Left hindlimb (tissue), 1 donor: ENCODE results near the gene BCL2.

Experiments used
- DNase-seq: peaks from one replicate; pipeline ENCODE4 v3.0.0-alpha.2; 2018

The BCL2 gene

DNA sequence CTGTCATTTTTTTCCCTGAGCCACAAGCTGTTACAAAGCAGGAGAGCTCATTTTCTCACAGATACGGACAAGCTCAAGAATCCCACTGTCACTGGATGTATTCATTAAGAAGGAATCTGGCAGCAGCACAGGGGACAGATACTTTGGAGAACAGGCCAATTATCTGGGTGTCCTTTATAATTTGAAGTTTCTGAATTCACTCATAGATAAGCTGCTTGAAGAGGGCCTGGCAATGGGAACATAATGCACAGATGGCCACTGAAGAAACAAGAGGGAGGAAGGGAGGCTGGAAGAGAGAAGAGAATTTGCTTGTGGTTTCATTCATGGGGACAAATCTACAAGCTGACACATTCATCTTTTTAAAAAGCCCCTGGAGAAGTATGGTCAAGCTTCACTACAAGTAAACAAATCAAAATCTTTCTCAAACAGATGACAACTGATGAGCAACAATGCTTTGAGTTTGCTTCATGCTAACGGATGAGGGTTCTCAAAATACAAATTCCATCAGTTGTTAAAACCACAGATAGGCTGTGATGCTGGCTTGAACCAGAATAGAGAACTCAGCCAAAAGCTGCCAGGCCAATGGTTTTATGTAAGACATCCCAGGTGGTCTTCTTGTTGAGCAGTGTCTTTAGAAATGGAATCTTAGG lies 11.9 kb downstream of the BCL2 start:
- no peak for DNase-seq

DNA sequence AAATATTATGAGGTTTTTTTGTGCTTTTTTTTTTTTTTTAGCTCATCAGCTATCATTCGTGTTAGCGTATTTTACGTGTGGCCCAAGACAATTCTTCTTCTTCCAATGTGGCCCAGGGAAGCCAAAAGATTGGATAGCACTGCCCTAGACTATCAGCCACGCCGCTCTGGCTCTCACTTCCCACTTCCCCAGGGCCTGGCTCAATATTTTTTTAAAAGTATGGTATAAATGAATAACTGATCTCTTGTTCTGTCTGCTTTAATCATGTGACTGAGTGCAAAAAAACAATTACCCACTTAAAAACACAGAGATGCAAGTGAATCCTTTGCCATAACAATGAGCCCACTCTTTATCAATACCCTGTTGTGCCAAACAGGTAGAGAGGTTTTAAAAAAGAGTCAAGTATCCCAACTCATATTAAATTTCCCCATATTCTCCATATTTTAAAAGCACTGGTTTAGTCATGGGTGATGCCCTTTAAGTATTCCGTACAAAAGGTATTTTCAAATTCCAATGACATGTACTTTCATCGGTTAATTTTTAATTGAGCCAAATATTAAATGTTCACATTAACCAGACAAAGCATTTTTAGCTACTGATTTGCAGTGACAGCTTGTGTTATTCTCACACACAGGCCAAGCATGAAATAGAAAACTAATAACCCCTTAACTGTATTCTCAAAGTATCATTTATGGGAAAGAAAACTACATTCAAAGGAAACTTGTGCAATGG lies 12.6 kb downstream of the BCL2 start:
- no peak for DNase-seq

DNA sequence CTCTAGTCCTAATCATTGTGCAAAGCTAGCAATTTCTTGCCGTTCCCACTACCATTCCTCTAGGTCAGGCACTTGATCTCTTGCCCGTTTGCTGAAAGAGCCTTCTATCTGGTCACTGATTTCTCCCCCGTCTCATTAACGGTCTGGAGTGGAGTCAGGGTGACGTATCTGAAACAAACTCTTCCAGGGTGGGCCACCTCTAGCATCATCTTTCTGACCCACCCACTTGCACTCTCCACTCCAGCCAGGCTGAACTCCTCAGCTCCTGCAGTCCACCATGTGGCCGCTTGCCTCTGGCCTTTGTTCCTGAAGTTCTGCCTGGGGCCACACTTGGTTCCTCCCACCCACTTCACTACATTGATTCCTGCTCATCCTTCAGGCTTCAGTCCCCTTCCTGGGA lies 13.3 kb downstream of the BCL2 start:
- no peak for DNase-seq

DNA sequence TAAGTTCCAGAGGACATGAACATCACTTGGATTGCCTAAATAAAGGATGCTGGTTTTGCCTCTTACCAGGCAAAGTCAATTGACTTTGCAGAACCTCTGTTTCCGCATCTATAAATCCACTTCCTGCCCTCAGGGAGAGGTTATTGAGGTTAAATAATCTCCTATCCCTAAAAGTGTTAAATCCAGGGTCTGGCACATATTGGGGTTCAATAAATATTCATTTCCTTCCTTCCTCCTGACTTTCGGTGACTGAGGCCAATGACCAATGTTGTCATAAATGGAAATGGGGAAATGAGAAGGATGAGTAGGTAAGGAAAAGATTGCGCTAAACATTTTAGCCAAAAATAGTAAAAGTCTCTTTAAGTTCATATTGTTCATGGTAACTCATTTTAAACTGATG lies 16.0 kb downstream of the BCL2 start:
- no peak for DNase-seq

DNA sequence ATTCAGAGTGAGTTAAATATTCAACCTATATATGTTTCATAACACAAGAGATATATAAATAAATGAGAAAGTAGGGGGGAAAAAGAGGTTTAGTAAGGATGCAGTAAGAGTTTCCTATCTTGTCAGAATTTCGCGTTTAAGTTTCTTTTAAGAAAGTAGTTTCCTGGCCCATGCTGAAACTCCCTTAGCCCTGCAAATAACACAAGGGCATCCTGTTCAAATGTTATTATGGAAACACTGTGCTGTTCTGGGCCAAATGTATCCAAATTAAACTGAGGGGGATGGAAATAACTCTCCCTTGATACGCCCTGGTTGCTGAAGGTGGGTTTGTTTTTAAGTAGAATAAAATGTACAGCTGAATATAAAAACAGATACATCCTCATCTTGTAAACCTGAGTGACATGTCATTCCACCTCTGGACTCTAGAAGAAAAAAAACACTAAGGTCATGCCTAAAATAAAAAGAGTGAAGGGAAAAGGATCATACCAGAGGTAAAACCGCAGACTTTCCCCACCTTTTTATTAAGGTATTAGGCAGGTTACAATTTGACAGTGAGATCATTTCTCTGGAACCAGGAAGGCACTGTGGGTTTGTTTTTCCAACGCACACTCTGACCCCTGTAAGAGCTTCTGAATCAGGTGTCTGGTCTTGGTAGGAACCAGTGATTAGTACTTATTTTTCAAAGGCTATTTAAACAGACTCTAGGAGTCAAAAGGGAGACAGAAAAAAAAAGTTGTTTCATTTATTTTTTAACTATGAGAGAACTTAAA lies 16.7 kb downstream of the BCL2 start:
- no peak for DNase-seq

DNA sequence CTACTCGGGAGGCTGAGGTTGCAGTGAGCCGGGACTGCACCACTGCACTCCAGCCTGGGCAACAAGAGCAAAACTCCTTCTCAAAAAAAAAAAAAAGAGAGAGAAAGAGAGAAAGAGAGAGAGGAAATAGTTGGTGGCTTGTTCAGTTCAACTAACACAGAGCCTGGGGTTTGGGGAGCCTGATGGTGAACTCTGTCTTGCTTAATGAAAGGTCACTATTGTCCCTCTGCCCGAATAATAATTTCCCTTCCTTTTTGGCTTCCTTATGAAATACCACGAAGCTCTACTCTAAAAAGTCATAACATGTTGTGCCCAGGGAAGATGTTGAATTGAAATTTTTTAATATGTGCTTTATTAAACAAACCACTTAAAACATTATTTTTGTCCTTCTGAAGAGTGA lies 17.3 kb downstream of the BCL2 start:
- DNase-seq, result no peak

DNA sequence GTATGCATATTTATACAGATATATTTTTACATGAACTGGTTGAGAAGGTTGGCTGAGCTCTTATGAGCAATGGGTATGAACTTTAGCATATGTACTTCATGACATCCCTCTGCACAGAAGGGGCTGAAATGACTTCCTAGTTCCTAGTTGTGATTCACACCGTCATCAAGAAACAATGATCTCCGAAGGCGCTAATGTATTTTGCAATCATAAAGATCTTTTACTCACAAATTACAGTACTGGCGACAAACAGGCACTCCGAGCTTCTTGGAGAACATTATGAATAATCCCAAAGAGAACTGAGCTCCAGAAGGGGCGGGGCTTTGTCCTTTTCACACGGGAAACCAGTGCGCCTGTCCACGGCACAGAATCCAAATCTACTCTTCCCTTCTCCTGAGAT lies 18.1 kb downstream of the BCL2 start:
- DNase-seq, result no peak

DNA sequence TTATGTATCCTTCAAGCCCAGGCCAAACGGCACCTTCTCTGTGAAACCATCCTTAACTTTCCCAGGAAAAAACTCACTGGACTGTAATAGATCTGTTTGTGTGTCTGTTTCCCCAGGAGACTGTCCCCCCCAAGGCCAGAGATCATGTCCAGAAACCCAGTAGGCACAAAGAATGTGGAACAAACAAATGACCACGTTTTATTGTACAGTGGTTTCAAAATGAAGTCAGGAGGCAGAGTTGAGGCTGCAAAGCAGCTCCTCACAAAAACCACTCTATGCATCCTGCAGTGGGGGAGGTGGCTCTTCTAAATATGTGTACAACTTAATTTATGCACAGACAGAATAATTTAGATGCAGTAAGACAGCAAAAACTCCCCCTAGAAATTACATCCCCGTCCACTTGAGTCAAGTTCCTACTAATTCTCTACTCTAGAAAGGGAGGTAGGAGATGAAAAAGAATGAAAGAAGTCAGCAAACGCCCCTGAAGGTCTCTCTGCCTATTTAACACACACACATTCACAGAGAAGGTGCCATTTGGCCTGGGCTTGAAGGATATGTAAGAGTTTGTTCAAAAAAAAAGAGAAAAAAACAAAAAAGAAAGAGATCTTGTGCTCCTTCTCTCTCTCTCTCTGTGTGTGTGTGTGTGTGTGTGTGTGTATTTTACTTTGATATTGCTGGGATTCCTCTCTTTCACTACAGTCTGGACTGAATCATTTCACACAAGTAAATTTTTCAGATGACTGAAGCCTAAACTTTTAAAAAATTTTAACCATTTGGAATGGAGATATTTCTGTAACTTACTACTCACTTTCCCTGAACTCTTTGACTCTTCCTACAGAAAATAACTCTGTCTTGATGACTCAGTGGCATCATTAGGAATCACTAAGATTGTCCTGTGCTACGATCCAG lies 19.5 kb downstream of the BCL2 start:
- no peak for DNase-seq

DNA sequence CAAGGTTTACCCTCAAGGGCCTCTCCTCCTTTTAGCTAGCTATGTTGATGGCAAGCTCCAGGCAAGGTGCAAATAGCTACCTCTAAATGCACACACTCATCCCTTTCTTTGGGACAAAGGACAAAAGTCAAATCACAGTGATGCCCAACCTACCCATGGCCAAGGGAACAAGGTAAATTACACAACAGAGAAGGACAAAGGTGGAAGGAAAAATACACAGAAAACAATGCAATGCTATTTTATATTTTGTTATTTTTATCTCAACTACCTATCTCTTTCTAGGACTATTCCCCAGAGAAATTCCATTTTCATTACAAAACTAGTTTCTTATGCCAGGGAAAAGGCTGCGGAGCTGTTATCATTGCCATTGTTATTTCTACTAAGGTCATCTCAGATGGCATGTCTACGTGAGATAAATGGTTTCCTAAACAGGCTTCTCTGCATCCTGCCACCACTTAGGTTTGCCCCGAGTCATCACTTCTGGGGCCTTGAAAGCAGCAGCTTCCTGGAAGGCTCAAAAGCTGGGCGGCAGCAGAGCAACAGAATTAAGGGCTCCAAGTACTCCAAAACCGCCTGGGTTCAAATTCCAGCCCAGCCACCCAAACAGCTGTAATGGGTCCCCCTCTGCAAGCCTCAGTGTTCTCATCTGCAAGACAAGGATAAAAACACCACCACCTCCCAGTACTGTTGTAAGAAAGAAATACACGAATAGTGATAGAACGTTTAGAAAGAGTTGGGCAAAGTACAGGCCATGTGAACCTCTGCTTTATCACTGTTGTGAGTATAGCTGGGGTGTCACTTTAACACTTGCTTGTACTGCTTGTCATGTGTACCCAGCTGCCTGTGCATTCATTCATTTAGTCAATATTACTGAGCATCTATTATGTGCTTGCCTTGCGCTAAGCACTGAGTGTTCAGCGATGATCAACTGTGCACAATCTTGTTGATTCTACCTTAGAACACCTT lies 20.9 kb downstream of the BCL2 start:
- DNase-seq, result no peak

DNA sequence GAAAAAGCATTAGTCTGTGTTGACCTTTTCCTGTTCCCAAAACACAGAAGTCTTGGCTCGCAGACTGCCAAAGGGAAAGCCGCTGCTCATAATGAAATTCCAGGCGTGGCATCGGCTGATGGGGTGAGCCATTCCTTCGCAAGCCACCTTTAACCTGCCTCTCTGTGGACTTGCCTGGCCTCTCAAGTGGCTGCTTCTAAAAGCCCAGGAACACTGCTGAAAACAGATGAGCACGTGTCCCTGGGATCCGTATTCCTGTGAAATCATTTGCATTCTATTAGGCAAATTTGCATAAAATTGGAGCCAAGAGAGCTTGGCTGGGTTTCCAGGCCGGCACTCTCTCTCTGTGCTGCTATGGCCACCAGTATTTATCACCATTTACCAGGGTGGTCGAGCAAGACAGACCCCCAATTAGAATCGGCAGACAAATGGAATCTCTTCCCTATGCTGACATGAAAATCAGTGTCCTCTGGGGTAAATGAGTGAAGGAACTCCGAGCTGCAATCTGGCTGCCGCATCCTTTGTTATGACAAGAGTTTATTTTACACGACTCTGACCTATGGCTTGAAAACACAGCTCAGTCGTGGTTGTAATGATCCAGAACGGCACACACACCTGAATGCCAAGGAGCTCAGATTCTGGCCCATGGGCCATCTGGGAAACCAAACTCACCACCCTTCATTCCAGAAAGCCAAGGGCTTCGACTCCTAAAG lies 21.7 kb downstream of the BCL2 start:
- DNase-seq, result no peak

DNA sequence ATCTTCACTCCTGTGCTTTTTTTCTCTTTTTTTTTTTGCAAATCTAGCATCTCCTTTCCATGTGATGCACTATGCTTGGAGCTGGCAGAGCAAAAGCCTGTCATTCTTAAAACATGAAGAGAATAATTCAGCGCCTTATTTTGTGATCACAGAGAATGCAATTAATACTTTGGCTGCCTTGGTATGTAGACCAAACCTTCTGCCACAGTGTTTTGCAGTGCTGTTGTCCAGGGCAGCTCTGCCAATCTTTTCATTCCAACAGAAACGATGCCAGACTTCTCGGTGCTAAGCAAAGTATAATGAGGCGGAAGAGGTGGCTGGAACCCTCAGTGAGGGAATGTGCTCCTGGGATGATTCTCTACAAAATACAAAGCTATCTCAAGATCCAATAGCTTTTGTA lies 25.6 kb downstream of the BCL2 start:
- DNase-seq, result no peak

DNA sequence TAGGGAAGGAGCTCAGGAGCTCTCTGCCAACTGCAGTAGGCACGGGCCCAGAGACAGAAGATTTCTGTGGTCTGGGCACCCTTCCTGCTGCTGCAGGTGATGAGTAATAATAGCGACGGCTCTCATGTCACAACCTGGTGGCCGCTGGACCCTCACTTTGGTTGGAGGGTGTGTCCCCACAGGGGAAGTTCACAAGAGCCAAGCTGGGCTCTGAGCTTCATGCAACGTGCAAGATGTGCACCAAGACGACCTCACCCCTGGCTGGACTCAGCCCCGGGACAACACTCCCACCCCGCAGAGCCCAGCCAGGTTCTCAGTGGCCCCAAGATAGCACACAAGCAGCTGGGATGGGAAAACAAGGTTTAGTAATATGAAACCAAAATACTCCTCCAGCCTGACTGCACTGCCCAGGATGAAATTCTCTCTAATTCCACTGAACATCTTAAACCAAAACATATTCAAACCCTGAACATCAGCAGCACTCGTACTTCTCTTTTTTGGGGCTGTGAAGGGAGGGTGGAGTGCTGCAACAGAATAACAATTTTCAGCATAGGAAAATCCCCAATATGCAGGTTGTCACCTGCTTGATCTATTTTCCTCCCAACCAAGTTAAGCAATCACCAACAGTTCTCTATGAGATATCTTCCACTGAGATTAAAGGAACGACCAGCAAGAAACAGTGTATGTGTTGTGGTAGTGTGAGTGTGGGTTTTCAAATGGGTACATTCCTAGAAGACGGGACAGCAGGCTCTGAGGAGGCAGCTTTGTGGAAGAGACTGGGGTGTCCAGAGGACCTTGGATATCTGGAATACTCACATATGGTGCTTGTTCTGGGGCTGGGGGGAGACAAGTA lies 26.5 kb downstream of the BCL2 start:
- DNase-seq, result no peak

DNA sequence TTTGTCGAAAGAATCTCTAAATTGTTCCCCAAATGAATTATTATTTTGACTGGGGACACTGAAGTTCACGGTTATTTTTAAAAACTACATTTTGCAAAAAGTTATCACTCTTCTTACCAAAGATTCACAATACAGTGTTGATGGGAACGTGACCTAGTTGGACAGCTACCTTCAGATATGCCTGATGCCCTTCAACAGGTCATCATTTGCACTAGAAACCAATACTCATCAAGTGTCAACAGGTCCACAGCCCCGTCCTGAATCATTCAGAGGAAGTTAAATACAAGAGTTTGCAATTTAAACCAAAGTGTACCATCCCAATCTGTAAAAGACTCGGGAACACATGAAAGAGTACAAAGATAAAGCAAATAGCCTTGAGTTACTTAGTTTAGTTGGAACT lies 28.3 kb downstream of the BCL2 start:
- DNase-seq, result no peak

DNA sequence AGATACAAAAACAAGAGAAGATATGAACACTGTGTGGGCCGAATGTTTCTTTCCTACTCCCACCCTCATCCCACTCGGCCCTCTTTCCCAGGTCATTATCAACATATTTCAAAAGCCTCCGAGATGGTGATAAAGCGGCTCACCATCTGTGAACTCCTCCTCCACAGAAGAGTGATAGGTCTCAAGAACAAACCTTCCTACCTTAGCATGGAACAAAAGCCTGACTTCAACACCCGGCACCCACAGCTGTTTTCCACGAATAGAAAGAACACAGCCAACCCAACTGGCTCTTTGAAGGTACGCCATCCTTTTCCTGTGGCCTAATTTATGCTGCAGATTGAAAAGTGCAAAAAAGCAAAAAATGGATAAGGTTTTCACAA lies 28.8 kb downstream of the BCL2 start:
- no peak for DNase-seq

DNA sequence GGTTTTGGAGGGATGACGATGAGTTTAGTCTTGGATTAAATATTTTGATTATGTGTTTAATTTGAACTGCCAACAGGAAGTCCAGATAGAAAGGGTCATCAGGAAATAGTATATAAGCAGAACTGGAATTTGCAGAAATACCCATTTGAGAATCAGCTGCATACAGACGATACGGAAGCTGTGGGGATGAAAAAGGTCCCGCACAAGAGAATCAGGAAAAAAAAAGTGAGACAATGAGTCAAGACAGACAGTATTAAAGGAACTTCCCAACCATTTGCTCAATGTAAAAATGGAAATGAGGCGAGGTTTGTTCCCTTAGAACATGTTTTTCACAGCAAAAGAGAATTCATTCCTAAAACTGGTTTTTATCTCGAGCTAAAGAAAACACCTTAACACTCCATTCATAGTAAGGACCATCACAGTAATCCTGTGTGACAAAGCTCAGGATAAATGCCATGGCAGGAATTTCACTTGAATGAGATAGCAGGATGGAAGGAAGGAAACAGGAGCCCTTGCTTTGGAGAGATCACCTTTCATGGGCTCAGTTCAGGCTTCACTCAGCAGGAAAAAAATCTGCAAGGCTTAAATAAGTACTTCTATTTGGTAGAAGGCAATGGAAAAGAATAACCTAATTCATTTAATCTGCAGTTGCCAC lies 29.3 kb downstream of the BCL2 start:
- DNase-seq, result no peak

DNA sequence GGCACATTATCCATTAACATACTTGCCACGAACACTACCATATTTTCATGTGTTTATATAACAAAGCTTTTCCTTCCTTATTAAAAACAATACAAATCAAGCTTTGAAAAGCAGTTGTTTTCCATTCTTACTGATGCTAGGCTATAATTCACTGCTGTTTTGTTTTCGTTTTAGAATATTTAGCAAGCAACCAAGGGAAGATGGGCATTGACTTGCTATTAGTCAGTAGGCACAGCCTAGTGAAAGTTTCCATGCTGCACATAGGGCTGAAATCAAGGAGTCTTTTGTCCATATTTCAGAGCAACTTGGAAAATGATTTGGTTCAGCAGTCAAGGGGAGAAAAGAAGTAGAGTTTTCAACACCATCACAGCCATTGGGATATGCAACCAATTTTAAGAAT lies 31.3 kb downstream of the BCL2 start:
- no peak for DNase-seq

DNA sequence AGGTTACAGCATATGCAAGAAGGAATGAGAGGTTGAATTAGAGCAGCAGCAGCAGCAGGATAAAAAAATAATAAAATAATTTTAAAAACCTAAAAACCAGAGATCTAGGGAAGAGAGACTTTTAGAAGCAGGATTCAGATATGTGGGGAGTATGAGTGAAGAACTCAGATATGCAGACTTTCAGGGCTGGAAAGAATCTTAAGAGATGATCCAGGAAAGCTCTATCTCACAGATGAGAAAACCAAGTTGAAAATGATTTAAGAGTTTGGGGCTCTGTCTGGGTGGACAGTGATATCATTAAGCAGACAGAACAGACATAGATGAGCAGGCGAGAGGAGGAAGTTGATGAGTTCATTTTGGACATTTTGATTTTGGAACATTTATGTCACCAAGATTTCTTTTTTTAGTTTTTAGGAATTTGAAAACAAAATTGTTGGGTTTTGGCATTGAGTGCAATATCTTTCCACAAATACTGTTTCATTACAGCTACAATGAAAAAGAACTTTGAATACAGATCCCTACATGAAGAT lies 31.8 kb downstream of the BCL2 start:
- no peak for DNase-seq

DNA sequence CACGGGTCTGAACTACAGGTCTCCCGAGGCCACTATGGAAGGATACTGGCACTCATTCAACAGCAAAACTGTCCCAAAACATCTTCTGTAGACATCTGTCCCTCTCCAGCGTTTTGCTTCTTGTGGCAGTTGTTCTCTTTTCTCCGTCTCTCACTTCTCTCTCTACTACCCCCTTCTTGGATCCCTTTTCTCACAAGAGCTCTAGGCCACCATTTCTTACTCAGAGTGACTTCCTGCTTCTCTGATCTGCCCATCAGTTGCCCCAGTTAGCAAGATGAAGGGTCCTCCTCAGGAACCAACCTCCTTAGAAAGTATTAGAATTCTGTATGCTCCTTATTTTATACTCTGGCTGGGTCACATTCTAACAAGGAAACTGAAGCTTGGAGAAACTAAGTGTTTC lies 32.6 kb downstream of the BCL2 start:
- DNase-seq, result no peak
